SU-DHL-6 (cell line): ENCODE data around the gene GPR55.

Source experiments
- EZH2phosphoT487 ChIP-seq: fragments of 200-600 bp; sonication (generic), shearing (Covaris generic); conservative IDR thresholded peaks from 2 replicates; pipeline ENCODE4 v1.6.1; 2018; ENCODE audit warnings: mild to moderate bottlenecking, antibody characterized with exemption, low read length, moderate library complexity, mixed read lengths
- TF ChIP-seq, protein P1 (sequence below): fragments of 200-600 bp; sonication (generic); IDR thresholded peaks from one replicate; pipeline ENCODE4 v1.5.1; 2017; ENCODE audit warnings: antibody characterized with exemption, mild to moderate bottlenecking, low read length, moderate library complexity; ENCODE audit not compliant: insufficient read depth, poor library complexity, severe bottlenecking

DNA sequence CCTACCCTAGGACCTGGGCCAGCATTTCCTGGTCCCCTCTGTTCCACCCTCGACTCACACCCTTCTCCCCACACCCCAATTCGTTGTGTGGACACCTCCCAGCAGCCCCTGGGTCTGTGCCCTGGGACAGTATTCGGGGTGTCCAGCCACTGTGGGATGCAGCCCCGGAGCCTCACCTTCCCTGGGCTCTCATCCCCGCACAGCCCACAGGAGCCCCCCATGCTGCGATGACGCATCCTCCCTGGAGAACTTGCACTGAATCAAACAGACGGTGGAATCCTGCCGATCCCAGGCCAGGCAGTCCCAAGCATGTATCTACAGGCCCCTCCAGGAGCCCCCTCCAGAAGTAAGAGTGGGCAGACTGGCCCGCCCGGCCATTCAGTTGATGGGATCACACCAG, 50.6 kb downstream of the GPR55 start:
- TF ChIP-seq, protein P1, sequence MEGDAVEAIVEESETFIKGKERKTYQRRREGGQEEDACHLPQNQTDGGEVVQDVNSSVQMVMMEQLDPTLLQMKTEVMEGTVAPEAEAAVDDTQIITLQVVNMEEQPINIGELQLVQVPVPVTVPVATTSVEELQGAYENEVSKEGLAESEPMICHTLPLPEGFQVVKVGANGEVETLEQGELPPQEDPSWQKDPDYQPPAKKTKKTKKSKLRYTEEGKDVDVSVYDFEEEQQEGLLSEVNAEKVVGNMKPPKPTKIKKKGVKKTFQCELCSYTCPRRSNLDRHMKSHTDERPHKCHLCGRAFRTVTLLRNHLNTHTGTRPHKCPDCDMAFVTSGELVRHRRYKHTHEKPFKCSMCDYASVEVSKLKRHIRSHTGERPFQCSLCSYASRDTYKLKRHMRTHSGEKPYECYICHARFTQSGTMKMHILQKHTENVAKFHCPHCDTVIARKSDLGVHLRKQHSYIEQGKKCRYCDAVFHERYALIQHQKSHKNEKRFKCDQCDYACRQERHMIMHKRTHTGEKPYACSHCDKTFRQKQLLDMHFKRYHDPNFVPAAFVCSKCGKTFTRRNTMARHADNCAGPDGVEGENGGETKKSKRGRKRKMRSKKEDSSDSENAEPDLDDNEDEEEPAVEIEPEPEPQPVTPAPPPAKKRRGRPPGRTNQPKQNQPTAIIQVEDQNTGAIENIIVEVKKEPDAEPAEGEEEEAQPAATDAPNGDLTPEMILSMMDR, result no peak
- TF ChIP-seq EZH2phosphoT487, result no peak
